Endothelial cell of umbilical vein (primary cell): ENCODE results near the gene GUCA2A. TPM values are rescaled to one million over a fixed set of nuclear protein-coding genes. Genes with fewer than 3 reads are reported as not detected.

Source experiments
- BruUV-seq: library from RNA; stranded (reverse); fragments of 400-500 nt; replicated peaks from 2 replicates; lab custom pipeline; 2021; lab: Mats Ljungman, UMichigan
- CTCF ChIA-PET: fragments of 300-600, 350-600 bp; sonication (Branson Sonifier 250); formaldehyde crosslinking; loops from one replicate; lab custom pipeline; 2021; ENCODE audit warnings: antibody characterized with exemption, inconsistent platforms; lab: Charles Lee
- POLR2A ChIA-PET: fragments of 300-600, 350-600 bp; sonication (Branson Sonifier 250); formaldehyde crosslinking; loops from one replicate; lab custom pipeline; 2021; ENCODE audit warnings: antibody characterized with exemption, inconsistent platforms; lab: Charles Lee
- DNase-seq: peaks from one replicate; pipeline ENCODE4 v3.0.0-alpha.2; 2011; ENCODE audit warnings: low read depth, low spot score
- FAIRE-seq: peaks from 2 replicates; lab custom pipeline; 2011; peaks lifted over from hg19 to GRCh38; lab: Jason Lieb, UNC
- H2AFZ ChIP-seq: 2 replicates; pipeline ENCODE4 v1.6.0; 2012; ENCODE audit warnings: low read depth, low read length, control low read depth, inconsistent platforms
- H3K27ac ChIP-seq: 2 replicates; pipeline ENCODE4 v1.5.1; 2011; ENCODE audit warnings: low read depth, mild to moderate bottlenecking, control low read depth, low read length, moderate library complexity; ENCODE audit not compliant: insufficient read depth
- H3K27me3 ChIP-seq, 2 experiments: 2 replicates each; pipeline versions ENCODE4 v1.6.0 to v1.6.1; 2011; ENCODE audit warnings: low read length in 2 of 2, mixed read lengths in 1 of 2; ENCODE audit not compliant: control insufficient read depth in 2 of 2, insufficient read depth in 2 of 2
- H3K36me3 ChIP-seq, 2 experiments: 2 replicates in 1 of 2; 3 replicates in 1 of 2; pipeline ENCODE4 v1.5.1; 2011; ENCODE audit warnings: low read length in 2 of 2, mild to moderate bottlenecking in 1 of 2, moderate library complexity in 1 of 2; ENCODE audit not compliant: control insufficient read depth in 2 of 2, insufficient read depth in 2 of 2; ENCODE audit errors: extremely low read depth in 1 of 2
- H3K4me1 ChIP-seq: 3 replicates; pipeline ENCODE4 v1.5.1; 2011; ENCODE audit warnings: mild to moderate bottlenecking, low read length; ENCODE audit not compliant: control insufficient read depth, insufficient read depth; ENCODE audit errors: extremely low read depth
- H3K4me2 ChIP-seq: 2 replicates; pipeline ENCODE4 v1.6.1; 2011; ENCODE audit warnings: low read length, control low read depth, mixed read lengths; ENCODE audit not compliant: insufficient read depth
- H3K4me3 ChIP-seq, 3 experiments: fragments of 200-600 bp in 1 of 3; sonication (generic), shearing (Covaris generic) in 1 of 3; replicated peaks in 1 of 3; 2 replicates each; pipeline ENCODE4 v1.5.1; 2011 to 2016; ENCODE audit warnings: control low read depth in 3 of 3, low read length in 3 of 3, mild to moderate bottlenecking in 2 of 3, inconsistent platforms in 1 of 3, low read depth in 1 of 3, moderate library complexity in 1 of 3; ENCODE audit not compliant: insufficient read depth in 1 of 3
- H3K79me2 ChIP-seq: 2 replicates; pipeline ENCODE4 v1.6.0; 2012; ENCODE audit warnings: low read length, inconsistent platforms; ENCODE audit not compliant: control insufficient read depth, insufficient read depth
- H3K9ac ChIP-seq: replicated peaks from 2 replicates; pipeline ENCODE3; 2011; ENCODE audit warnings: low read length, control low read depth; ENCODE audit not compliant: insufficient read depth; ENCODE audit errors: extremely low read depth
- H3K9me1 ChIP-seq: replicated peaks from 3 replicates; pipeline ENCODE4 v1.6.0; 2011; ENCODE audit warnings: mild to moderate bottlenecking, low read length; ENCODE audit not compliant: control insufficient read depth, insufficient read depth; ENCODE audit errors: extremely low read depth
- H3K9me3 ChIP-seq: replicated peaks from 2 replicates; pipeline ENCODE4 v1.5.1; 2012; ENCODE audit warnings: low read length, inconsistent platforms; ENCODE audit not compliant: control insufficient read depth, insufficient read depth
- H4K20me1 ChIP-seq: replicated peaks from 2 replicates; pipeline ENCODE3; 2011; ENCODE audit warnings: mild to moderate bottlenecking, low read length; ENCODE audit not compliant: control insufficient read depth, insufficient read depth; ENCODE audit errors: extremely low read depth
- CTCF ChIP-seq, 2 donors: IDR thresholded peaks; 1 replicate in 1 of 2; 2 replicates in 1 of 2; pipeline ENCODE4 v1.5.1; 2011; ENCODE audit warnings: low read length in 2 of 2, mild to moderate bottlenecking in 2 of 2, moderate library complexity in 2 of 2, control low read depth in 1 of 2, inconsistent platforms in 1 of 2, low read depth in 1 of 2; ENCODE audit not compliant: insufficient read depth in 1 of 2; ENCODE audit errors: extremely low read depth in 1 of 2
- EZH2 ChIP-seq: IDR thresholded peaks from 2 replicates; pipeline ENCODE4 v1.6.1; 2012; ENCODE audit warnings: borderline replicate concordance, low read depth, mild to moderate bottlenecking, moderate library complexity, low read length, inconsistent platforms; ENCODE audit not compliant: severe bottlenecking
- FOS ChIP-seq: IDR thresholded peaks from 2 replicates; pipeline ENCODE4 v1.6.1; 2011; ENCODE audit warnings: mild to moderate bottlenecking, low read length, moderate library complexity, borderline replicate concordance; ENCODE audit not compliant: insufficient read depth
- GATA2 ChIP-seq: IDR thresholded peaks from 2 replicates; pipeline ENCODE4 v1.7.0; 2011; ENCODE audit warnings: low read depth, mild to moderate bottlenecking, moderate library complexity, mixed read lengths, low read length; ENCODE audit not compliant: insufficient read length, insufficient read depth
- MYC ChIP-seq: IDR thresholded peaks from one replicate; pipeline ENCODE4 v1.6.1; 2011; ENCODE audit warnings: mild to moderate bottlenecking, low read depth, low read length
- dilution Hi-C: fragments of 300-500 bp; cut with MboI; formaldehyde crosslinking; loops from one replicate; pipeline ENCODE4 v1.15.0; 2019; ENCODE audit warnings: low sequenced_read_pairs; ENCODE audit not compliant: extremely low pct_ligation_motif_present
- intact Hi-C: fragments of 100-400 bp; cut with micrococcal nuclease; formaldehyde crosslinking; loops from one replicate; pipeline ENCODE4 v1.10.0; 2022
- polyA plus RNA-seq, 4 experiments: library from polyadenylated mRNA; depleted of rRNA in 3 of 4; stranded (reverse) in 3 of 4; unstranded in 1 of 4; fragments of >200 nt; gene quantifications; 2 replicates each; pipeline versions ENCODE4 v1.2.1 to v1.2.3, GENCODE V29; 2011 to 2012; ENCODE audit warnings: missing spikeins in 1 of 4
- total RNA-seq: library from RNA; stranded (reverse); gene quantifications from 2 replicates; pipeline ENCODE4 v1.2.3, GENCODE V29; 2021

Gene GUCA2A
- total and polyA plus RNA-seq, 2 donors (not counting 3 experiments of a cell fraction or from before 2014, with no cell fraction given), result not detected

GRCh38 chr1:42163536-42164503 is 725 bp downstream of the GUCA2A start:
- dilution Hi-C loops, result no loop called here
- Histone ChIP-seq H3K4me2 (no peak overlapping the region), H3K79me2 (no peaks in the 10 kb centered on the region), H3K9me3 (no peaks in the 10 kb centered on the region), H3K27ac (no peak overlapping the region), H3K36me3 (no peaks in the 10 kb centered on the region), H4K20me1 (no peaks in the 10 kb centered on the region), H3K4me3 (no peak overlapping the region), H2AFZ (no peak overlapping the region), H3K9me1 (no peaks in the 10 kb centered on the region), H3K9ac (no peak overlapping the region), H3K4me1 (peaks cover 5% of the 10 kb centered on the region), H3K27me3 (peaks cover 3 to 16% of the 10 kb centered on the region in 2 experiments)
- ChIA-PET CTCF (interaction anchor here (3.4 kb wide), 1 partner anchor 9 kb away, joined by 31 read pairs; no protein-coding TSS in a partner anchor), POLR2A (no interaction called here)
- TF ChIP-seq MYC (no peak), FOS (no peak)
- BruUV-seq, result no TSS peak
- DNase-seq (no peak), FAIRE-seq (no peak)
- intact Hi-C loops, result no loop called here

GRCh38 chr1:42163114-42163513 is 1.4 kb downstream of the GUCA2A start:
- H4K20me1 ChIP-seq, result no peaks in the 10 kb centered on the region
- H3K4me2 ChIP-seq, result no peak overlapping the region
- no TSS peak for BruUV-seq
- TF ChIP-seq GATA2, result no peak
- no peak for TF ChIP-seq CTCF (IDR thresholded peaks at IDR 0.05; ENCODE audit: extremely low read depth in 1 of 2, insufficient read depth in 1 of 2, low read depth in 1 of 2, low read length in 2 of 2)
- TF ChIP-seq FOS, result no peak
- no peak for TF ChIP-seq EZH2
- POLR2A ChIA-PET, result no interaction called here
- no peak for FAIRE-seq
- H3K9ac ChIP-seq, result no peak overlapping the region
- CTCF ChIA-PET, result interaction anchor here (3.4 kb wide), 1 partner anchor 10 kb away, joined by 31 read pairs; no protein-coding TSS in a partner anchor
- H3K9me3 ChIP-seq, result no peaks in the 10 kb centered on the region
- dilution Hi-C loops (no loop called here), intact Hi-C loops (no loop called here)
- no peak overlapping the region for H3K4me3 ChIP-seq
- H2AFZ ChIP-seq, result no peak overlapping the region
- DNase-seq, result no peak
- no peaks in the 10 kb centered on the region for H3K79me2 ChIP-seq
- peaks cover 5% of the 10 kb centered on the region for H3K4me1 ChIP-seq
- peaks cover 3 to 16% of the 10 kb centered on the region in 2 experiments for H3K27me3 ChIP-seq
- no peak overlapping the region for H3K27ac ChIP-seq
- no peaks in the 10 kb centered on the region for H3K9me1 ChIP-seq
- no peaks in the 10 kb centered on the region for H3K36me3 ChIP-seq
